WTC11 (cell line): Measurements from ENCODE around the gene CACNA1E. TPM values are rescaled to one million over a fixed set of nuclear protein-coding genes. Genes with fewer than 3 reads are reported as not detected.

Experiments used
- ATAC-seq: fragments of 200-7000 bp; cut with Tn5 transposase; 2 replicates; pipeline ENCODE4 v1.10.0; 2021; ENCODE audit warnings: mild to moderate bottlenecking, moderate library complexity
- CTCF ChIA-PET: fragments of 300-600 bp; sonication (Branson Sonifier 250); formaldehyde crosslinking; loops from one replicate; lab custom pipeline; 2021; ENCODE audit warnings: antibody characterized with exemption; lab: Charles Lee
- POLR2A ChIA-PET: fragments of 350-600 bp; sonication (Branson Sonifier 250); formaldehyde crosslinking; loops from one replicate; lab custom pipeline; 2021; ENCODE audit warnings: antibody characterized with exemption; lab: Charles Lee
- DNase-seq: peaks from one replicate; pipeline ENCODE4 v3.0.0; 2021; ENCODE audit warnings: low spot score
- H3K27ac Mint-ChIP-seq: 2 replicates; pipeline ENCODE4 v1.8.0; 2021; ENCODE audit warnings: mixed read lengths
- H3K27me3 Mint-ChIP-seq: 2 replicates; pipeline ENCODE4 v1.8.0; 2021; ENCODE audit warnings: low read depth, mild to moderate bottlenecking, moderate library complexity, mixed read lengths
- H3K36me3 Mint-ChIP-seq: 2 replicates; pipeline ENCODE4 v1.8.0; 2021; ENCODE audit warnings: mixed read lengths
- H3K4me1 Mint-ChIP-seq: 2 replicates; pipeline ENCODE4 v1.8.0; 2022; ENCODE audit warnings: mixed read lengths
- H3K4me3 Mint-ChIP-seq: 2 replicates; pipeline ENCODE4 v1.8.0; 2021; ENCODE audit warnings: mild to moderate bottlenecking, moderate library complexity, mixed read lengths
- H3K9me3 Mint-ChIP-seq: 2 replicates; pipeline ENCODE4 v1.8.0; 2021; ENCODE audit warnings: mixed read lengths
- CBFB ChIP-seq: sonication (generic); formaldehyde crosslinking; IDR thresholded peaks from 2 replicates; pipeline ENCODE4 v1.8.1; 2022; ENCODE audit warnings: mild to moderate bottlenecking, low read depth, missing genetic modification reagents
- FOXK1 ChIP-seq: sonication (generic); formaldehyde crosslinking; IDR thresholded peaks from 2 replicates; pipeline ENCODE4 v1.8.0; 2022; ENCODE audit warnings: mild to moderate bottlenecking, moderate library complexity, missing genetic modification reagents
- MXD4 ChIP-seq: fragments of 250-450 bp; sonication (Bioruptor Pico); IDR thresholded peaks from 2 replicates; pipeline ENCODE4 v1.8.0; 2021; ENCODE audit warnings: mild to moderate bottlenecking, moderate library complexity, borderline replicate concordance
- NR2C2 ChIP-seq: sonication (generic); formaldehyde crosslinking; IDR thresholded peaks from 2 replicates; pipeline ENCODE4 v1.8.0; 2022; ENCODE audit warnings: mild to moderate bottlenecking, missing genetic modification reagents
- OVOL2 ChIP-seq: fragments of 250-450 bp; sonication (Bioruptor Pico); IDR thresholded peaks from 2 replicates; pipeline ENCODE4 v1.9.0; 2021; ENCODE audit warnings: mild to moderate bottlenecking, borderline replicate concordance
- RELA ChIP-seq: sonication (generic); formaldehyde crosslinking; IDR thresholded peaks from 2 replicates; pipeline ENCODE4 v1.8.1; 2022; ENCODE audit warnings: missing genetic modification reagents, mild to moderate bottlenecking, borderline replicate concordance
- SOX15 ChIP-seq: fragments of 250-450 bp; sonication (Bioruptor Pico); IDR thresholded peaks from 2 replicates; pipeline ENCODE4 v1.9.0; 2021; ENCODE audit warnings: mild to moderate bottlenecking
- SP1 ChIP-seq: sonication (generic); formaldehyde crosslinking; conservative IDR thresholded peaks from 2 replicates; pipeline ENCODE4 v1.8.1; 2022; ENCODE audit warnings: missing genetic modification reagents
- TP53 ChIP-seq: sonication (generic); formaldehyde crosslinking; IDR thresholded peaks from 2 replicates; pipeline ENCODE4 v1.8.1; 2023; ENCODE audit warnings: mild to moderate bottlenecking, missing genetic modification reagents
- ZNF138 ChIP-seq: sonication (generic); formaldehyde crosslinking; conservative IDR thresholded peaks from 2 replicates; pipeline ENCODE4 v1.8.1; 2022; ENCODE audit warnings: mild to moderate bottlenecking, moderate library complexity, missing genetic modification reagents
- ZNF219 ChIP-seq: sonication (generic); formaldehyde crosslinking; IDR thresholded peaks from 2 replicates; pipeline ENCODE4 v1.8.0; 2023; ENCODE audit warnings: missing genetic modification reagents, mild to moderate bottlenecking, borderline replicate concordance
- ZNF317 ChIP-seq: sonication (generic); formaldehyde crosslinking; IDR thresholded peaks from 2 replicates; pipeline ENCODE4 v1.8.1; 2023; ENCODE audit warnings: low read depth, mild to moderate bottlenecking, moderate library complexity, missing genetic modification reagents, borderline replicate concordance
- ZNF416 ChIP-seq: fragments of 250-450 bp; sonication (Bioruptor Pico); IDR thresholded peaks from 2 replicates; pipeline ENCODE4 v1.9.0; 2021; ENCODE audit warnings: mild to moderate bottlenecking, inconsistent platforms
- total RNA-seq: library from RNA; stranded (reverse); gene quantifications from 3 replicates; pipeline ENCODE4 v1.2.3, GENCODE V29; 2021
- TF ChIP-seq, protein P1 (sequence below): sonication (generic); formaldehyde crosslinking; IDR thresholded peaks from 2 replicates; pipeline ENCODE4 v1.8.1; 2023; ENCODE audit warnings: mild to moderate bottlenecking, missing genetic modification reagents, borderline replicate concordance
- TF ChIP-seq, protein P2 (sequence below): fragments of 250-450 bp; sonication (Bioruptor Pico); IDR thresholded peaks from 2 replicates; pipeline ENCODE4 v1.8.0; 2021; ENCODE audit warnings: mild to moderate bottlenecking
- TF ChIP-seq, protein P3 (sequence below): fragments of 250-450 bp; sonication (Bioruptor Pico); IDR thresholded peaks from 2 replicates; pipeline ENCODE4 v1.9.0; 2021; ENCODE audit warnings: mild to moderate bottlenecking
- TF ChIP-seq, protein P4 (sequence below): sonication (generic); formaldehyde crosslinking; IDR thresholded peaks from 2 replicates; pipeline ENCODE4 v1.8.0; 2022; ENCODE audit warnings: mild to moderate bottlenecking, missing genetic modification reagents
- TF ChIP-seq, protein P5 (sequence below): sonication (generic); formaldehyde crosslinking; IDR thresholded peaks from 2 replicates; pipeline ENCODE4 v1.8.1; 2022; ENCODE audit warnings: mild to moderate bottlenecking, moderate library complexity, missing genetic modification reagents
- TF ChIP-seq, protein P6 (sequence below): sonication (generic); formaldehyde crosslinking; IDR thresholded peaks from 2 replicates; pipeline ENCODE4 v1.8.1; 2023; ENCODE audit warnings: mild to moderate bottlenecking, missing genetic modification reagents
- TF ChIP-seq, protein P7 (sequence below): sonication (generic); formaldehyde crosslinking; IDR thresholded peaks from 2 replicates; pipeline ENCODE4 v1.8.0; 2022; ENCODE audit warnings: missing genetic modification reagents

Gene CACNA1E
- total RNA-seq, 1 experiment from 2014 or later = 0.63 TPM

DNA sequence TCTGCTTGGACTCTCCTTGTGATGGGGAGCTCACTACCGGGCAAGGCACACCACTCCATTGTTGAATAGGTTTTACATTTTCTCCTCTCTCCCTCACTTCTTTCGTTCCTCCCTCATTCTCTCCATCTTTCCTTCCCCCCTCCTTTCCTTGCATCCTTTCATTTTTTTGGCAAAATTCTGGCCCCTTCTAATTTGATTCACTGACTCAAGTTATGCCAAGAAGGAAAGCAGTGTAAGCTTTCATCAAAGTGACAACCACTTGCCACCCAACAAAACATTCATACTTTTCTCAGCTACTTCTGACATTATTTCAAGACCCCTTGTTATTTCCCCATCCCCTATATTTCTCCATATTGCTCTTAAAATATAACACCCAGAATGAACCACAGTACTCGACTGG is 68.4 kb downstream of the CACNA1E start:
- ChIA-PET POLR2A (interaction anchor here (0.6 kb wide), 1 partner anchor 385 kb away, joined by 5 read pairs; no protein-coding TSS in a partner anchor), CTCF (interaction anchor here (1.2 kb wide), 1 partner anchor 48 kb away, joined by 3 read pairs; no protein-coding TSS in a partner anchor)
- DNase-seq = no peak
- Mint-ChIP-seq H3K27ac (no peak overlapping the region), H3K4me3 (no peak overlapping the region), H3K9me3 (no peaks in the 10 kb centered on the region), H3K36me3 (no peaks in the 10 kb centered on the region), H3K4me1 (peaks cover 3% of the 10 kb centered on the region; the same call in 1 of the 2 replicates), H3K27me3 (no peaks in the 10 kb centered on the region; the same call in 1 of the 2 replicates)
- no peak for ATAC-seq
- TF ChIP-seq, protein P1, sequence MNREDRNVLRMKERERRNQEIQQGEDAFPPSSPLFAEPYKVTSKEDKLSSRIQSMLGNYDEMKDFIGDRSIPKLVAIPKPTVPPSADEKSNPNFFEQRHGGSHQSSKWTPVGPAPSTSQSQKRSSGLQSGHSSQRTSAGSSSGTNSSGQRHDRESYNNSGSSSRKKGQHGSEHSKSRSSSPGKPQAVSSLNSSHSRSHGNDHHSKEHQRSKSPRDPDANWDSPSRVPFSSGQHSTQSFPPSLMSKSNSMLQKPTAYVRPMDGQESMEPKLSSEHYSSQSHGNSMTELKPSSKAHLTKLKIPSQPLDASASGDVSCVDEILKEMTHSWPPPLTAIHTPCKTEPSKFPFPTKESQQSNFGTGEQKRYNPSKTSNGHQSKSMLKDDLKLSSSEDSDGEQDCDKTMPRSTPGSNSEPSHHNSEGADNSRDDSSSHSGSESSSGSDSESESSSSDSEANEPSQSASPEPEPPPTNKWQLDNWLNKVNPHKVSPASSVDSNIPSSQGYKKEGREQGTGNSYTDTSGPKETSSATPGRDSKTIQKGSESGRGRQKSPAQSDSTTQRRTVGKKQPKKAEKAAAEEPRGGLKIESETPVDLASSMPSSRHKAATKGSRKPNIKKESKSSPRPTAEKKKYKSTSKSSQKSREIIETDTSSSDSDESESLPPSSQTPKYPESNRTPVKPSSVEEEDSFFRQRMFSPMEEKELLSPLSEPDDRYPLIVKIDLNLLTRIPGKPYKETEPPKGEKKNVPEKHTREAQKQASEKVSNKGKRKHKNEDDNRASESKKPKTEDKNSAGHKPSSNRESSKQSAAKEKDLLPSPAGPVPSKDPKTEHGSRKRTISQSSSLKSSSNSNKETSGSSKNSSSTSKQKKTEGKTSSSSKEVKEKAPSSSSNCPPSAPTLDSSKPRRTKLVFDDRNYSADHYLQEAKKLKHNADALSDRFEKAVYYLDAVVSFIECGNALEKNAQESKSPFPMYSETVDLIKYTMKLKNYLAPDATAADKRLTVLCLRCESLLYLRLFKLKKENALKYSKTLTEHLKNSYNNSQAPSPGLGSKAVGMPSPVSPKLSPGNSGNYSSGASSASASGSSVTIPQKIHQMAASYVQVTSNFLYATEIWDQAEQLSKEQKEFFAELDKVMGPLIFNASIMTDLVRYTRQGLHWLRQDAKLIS (CRISPR knock-in tag) = no peak
- TF ChIP-seq SP1 (no peak), OVOL2 (CRISPR knock-in tag) (no peak), NR2C2 (CRISPR knock-in tag) (no peak), TP53 (CRISPR knock-in tag) (no peak), MXD4 (CRISPR knock-in tag) (no peak), ZNF416 (no peak), FOXK1 (CRISPR knock-in tag) (no peak), ZNF219 (no peak), ZNF317 (CRISPR knock-in tag) (no peak), SOX15 (CRISPR knock-in tag) (no peak), ZNF138 (CRISPR knock-in tag) (no peak), CBFB (CRISPR knock-in tag) (no peak), RELA (no peak)
- TF ChIP-seq, protein P2, sequence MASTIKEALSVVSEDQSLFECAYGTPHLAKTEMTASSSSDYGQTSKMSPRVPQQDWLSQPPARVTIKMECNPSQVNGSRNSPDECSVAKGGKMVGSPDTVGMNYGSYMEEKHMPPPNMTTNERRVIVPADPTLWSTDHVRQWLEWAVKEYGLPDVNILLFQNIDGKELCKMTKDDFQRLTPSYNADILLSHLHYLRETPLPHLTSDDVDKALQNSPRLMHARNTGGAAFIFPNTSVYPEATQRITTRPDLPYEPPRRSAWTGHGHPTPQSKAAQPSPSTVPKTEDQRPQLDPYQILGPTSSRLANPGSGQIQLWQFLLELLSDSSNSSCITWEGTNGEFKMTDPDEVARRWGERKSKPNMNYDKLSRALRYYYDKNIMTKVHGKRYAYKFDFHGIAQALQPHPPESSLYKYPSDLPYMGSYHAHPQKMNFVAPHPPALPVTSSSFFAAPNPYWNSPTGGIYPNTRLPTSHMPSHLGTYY (CRISPR knock-in tag) = no peak
- TF ChIP-seq, protein P3, sequence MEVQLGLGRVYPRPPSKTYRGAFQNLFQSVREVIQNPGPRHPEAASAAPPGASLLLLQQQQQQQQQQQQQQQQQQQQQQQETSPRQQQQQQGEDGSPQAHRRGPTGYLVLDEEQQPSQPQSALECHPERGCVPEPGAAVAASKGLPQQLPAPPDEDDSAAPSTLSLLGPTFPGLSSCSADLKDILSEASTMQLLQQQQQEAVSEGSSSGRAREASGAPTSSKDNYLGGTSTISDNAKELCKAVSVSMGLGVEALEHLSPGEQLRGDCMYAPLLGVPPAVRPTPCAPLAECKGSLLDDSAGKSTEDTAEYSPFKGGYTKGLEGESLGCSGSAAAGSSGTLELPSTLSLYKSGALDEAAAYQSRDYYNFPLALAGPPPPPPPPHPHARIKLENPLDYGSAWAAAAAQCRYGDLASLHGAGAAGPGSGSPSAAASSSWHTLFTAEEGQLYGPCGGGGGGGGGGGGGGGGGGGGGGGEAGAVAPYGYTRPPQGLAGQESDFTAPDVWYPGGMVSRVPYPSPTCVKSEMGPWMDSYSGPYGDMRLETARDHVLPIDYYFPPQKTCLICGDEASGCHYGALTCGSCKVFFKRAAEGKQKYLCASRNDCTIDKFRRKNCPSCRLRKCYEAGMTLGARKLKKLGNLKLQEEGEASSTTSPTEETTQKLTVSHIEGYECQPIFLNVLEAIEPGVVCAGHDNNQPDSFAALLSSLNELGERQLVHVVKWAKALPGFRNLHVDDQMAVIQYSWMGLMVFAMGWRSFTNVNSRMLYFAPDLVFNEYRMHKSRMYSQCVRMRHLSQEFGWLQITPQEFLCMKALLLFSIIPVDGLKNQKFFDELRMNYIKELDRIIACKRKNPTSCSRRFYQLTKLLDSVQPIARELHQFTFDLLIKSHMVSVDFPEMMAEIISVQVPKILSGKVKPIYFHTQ = no peak
- TF ChIP-seq, protein P4, sequence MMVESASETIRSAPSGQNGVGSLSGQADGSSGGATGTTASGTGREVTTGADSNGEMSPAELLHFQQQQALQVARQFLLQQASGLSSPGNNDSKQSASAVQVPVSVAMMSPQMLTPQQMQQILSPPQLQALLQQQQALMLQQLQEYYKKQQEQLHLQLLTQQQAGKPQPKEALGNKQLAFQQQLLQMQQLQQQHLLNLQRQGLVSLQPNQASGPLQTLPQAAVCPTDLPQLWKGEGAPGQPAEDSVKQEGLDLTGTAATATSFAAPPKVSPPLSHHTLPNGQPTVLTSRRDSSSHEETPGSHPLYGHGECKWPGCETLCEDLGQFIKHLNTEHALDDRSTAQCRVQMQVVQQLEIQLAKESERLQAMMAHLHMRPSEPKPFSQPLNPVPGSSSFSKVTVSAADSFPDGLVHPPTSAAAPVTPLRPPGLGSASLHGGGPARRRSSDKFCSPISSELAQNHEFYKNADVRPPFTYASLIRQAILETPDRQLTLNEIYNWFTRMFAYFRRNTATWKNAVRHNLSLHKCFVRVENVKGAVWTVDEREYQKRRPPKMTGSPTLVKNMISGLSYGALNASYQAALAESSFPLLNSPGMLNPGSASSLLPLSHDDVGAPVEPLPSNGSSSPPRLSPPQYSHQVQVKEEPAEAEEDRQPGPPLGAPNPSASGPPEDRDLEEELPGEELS = no peak
- TF ChIP-seq, protein P5, sequence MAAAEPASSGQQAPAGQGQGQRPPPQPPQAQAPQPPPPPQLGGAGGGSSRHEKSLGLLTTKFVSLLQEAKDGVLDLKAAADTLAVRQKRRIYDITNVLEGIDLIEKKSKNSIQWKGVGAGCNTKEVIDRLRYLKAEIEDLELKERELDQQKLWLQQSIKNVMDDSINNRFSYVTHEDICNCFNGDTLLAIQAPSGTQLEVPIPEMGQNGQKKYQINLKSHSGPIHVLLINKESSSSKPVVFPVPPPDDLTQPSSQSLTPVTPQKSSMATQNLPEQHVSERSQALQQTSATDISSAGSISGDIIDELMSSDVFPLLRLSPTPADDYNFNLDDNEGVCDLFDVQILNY (CRISPR knock-in tag) = no peak
- TF ChIP-seq, protein P6, sequence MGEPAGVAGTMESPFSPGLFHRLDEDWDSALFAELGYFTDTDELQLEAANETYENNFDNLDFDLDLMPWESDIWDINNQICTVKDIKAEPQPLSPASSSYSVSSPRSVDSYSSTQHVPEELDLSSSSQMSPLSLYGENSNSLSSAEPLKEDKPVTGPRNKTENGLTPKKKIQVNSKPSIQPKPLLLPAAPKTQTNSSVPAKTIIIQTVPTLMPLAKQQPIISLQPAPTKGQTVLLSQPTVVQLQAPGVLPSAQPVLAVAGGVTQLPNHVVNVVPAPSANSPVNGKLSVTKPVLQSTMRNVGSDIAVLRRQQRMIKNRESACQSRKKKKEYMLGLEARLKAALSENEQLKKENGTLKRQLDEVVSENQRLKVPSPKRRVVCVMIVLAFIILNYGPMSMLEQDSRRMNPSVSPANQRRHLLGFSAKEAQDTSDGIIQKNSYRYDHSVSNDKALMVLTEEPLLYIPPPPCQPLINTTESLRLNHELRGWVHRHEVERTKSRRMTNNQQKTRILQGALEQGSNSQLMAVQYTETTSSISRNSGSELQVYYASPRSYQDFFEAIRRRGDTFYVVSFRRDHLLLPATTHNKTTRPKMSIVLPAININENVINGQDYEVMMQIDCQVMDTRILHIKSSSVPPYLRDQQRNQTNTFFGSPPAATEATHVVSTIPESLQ (CRISPR knock-in tag) = no peak
- TF ChIP-seq, protein P7, sequence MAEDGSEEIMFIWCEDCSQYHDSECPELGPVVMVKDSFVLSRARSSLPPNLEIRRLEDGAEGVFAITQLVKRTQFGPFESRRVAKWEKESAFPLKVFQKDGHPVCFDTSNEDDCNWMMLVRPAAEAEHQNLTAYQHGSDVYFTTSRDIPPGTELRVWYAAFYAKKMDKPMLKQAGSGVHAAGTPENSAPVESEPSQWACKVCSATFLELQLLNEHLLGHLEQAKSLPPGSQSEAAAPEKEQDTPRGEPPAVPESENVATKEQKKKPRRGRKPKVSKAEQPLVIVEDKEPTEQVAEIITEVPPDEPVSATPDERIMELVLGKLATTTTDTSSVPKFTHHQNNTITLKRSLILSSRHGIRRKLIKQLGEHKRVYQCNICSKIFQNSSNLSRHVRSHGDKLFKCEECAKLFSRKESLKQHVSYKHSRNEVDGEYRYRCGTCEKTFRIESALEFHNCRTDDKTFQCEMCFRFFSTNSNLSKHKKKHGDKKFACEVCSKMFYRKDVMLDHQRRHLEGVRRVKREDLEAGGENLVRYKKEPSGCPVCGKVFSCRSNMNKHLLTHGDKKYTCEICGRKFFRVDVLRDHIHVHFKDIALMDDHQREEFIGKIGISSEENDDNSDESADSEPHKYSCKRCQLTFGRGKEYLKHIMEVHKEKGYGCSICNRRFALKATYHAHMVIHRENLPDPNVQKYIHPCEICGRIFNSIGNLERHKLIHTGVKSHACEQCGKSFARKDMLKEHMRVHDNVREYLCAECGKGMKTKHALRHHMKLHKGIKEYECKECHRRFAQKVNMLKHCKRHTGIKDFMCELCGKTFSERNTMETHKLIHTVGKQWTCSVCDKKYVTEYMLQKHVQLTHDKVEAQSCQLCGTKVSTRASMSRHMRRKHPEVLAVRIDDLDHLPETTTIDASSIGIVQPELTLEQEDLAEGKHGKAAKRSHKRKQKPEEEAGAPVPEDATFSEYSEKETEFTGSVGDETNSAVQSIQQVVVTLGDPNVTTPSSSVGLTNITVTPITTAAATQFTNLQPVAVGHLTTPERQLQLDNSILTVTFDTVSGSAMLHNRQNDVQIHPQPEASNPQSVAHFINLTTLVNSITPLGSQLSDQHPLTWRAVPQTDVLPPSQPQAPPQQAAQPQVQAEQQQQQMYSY (CRISPR knock-in tag) = no peak
